ENCODE data around the gene PDXDC1.
"Not testable (repeated sequence)": the region's sequence is repeated elsewhere in the genome, so short reads cannot be mapped to it uniquely, and the experiment has no call there.

GRCh38 chr16:14929176-14929575 is 45.6 kb upstream of the PDXDC1 start:
- not testable (repeated sequence) for TF ChIP-seq CTCF, POLR2A (IDR thresholded peaks at IDR 0.05)

Data from heart left ventricle (tissue), 13 donors.